Muscle of leg (tissue), 11 donors: Measurements from ENCODE around the gene PALM. TPM values are rescaled to one million over a fixed set of nuclear protein-coding genes. Genes with fewer than 3 reads are reported as not detected.
"Not testable (repeated sequence)": the region's sequence is repeated elsewhere in the genome, so short reads cannot be mapped to it uniquely, and the experiment has no call there.

Source experiments
- DNase-seq: peaks from one replicate; pipeline ENCODE4 v3.0.0; 2013
- H3K27ac ChIP-seq: one replicate; pipeline ENCODE4 v1.5.1; 2013; ENCODE audit warnings: mild to moderate bottlenecking, low read length, control low read depth
- H3K27me3 ChIP-seq: one replicate; pipeline ENCODE4 v1.6.1; 2013; ENCODE audit warnings: low read length; ENCODE audit not compliant: control insufficient read depth, insufficient read depth
- H3K36me3 ChIP-seq: one replicate; pipeline ENCODE4 v1.6.1; 2013; ENCODE audit warnings: low read length; ENCODE audit not compliant: control insufficient read depth, insufficient read depth
- H3K4me1 ChIP-seq: one replicate; pipeline ENCODE4 v1.6.1; 2013; ENCODE audit warnings: low read length; ENCODE audit not compliant: control insufficient read depth, insufficient read depth
- H3K4me3 ChIP-seq: one replicate; pipeline ENCODE4 v1.5.1; 2013; ENCODE audit warnings: low read length, control low read depth
- H3K9me3 ChIP-seq: replicated peaks from 2 replicates; pipeline ENCODE4 v1.6.1; 2013; ENCODE audit warnings: low read depth, low read length; ENCODE audit not compliant: control insufficient read depth
- WGBS: methylation state at CpG from one replicate; pipeline ENCODE4 v1.1.5; 2013; ENCODE audit warnings: missing lambda C conversion rate; ENCODE audit not compliant: insufficient coverage; 5-methylcytosine and 5-hydroxymethylcytosine counted together
- polyA plus RNA-seq, 8 donors: library from polyadenylated mRNA; unstranded; fragments of 120-200 nt; gene quantifications; one replicate each; pipeline versions ENCODE4 v1.2.1 to v1.2.3, GENCODE V29; 2013; ENCODE audit warnings: inconsistent platforms in 1 of 8, low replicate concordance in 1 of 8; ENCODE audit not compliant: insufficient read length in 8 of 8, insufficient read depth in 1 of 8
- total RNA-seq: library from RNA; stranded (reverse); fragments of 120-200 nt; gene quantifications from one replicate; pipeline ENCODE4 v1.2.4, GENCODE V29; 2013

The PALM gene
- total and polyA plus RNA-seq, 9 donors, result 23.7 to 56.7 (median 36.6) TPM

DNA sequence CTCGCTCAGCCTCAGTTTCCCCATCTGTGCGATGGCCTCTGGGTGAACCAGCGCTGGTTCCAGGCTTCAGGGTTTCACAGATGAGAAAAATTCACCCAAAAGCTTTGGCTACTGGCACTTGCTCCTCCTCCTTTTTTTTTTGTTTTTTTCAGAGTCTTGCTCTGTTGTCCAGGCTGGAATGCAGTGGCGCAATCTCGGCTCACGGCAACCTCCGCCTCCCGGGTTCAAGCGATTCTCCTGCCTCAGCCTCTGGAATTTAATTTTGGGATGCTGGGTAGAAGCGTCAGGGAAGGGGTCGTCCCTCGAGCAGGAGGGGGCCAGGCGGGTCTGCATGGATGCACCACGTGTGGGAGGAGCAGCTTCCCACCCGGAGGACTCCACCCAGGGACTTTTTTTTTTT, 20.5 kb upstream of the PALM start:
- H3K9me3 ChIP-seq, result no peaks in the 10 kb centered on the region
- H3K4me3 ChIP-seq, result no peak overlapping the region
- H3K27me3 ChIP-seq, result no peaks in the 10 kb centered on the region
- no peak for DNase-seq
- WGBS, result 71% methylated on average over 13 of the region's 15 CpGs
- H3K27ac ChIP-seq, result no peak overlapping the region
- H3K4me1 ChIP-seq, result no peaks in the 10 kb centered on the region
- H3K36me3 ChIP-seq, result no peaks in the 10 kb centered on the region

DNA sequence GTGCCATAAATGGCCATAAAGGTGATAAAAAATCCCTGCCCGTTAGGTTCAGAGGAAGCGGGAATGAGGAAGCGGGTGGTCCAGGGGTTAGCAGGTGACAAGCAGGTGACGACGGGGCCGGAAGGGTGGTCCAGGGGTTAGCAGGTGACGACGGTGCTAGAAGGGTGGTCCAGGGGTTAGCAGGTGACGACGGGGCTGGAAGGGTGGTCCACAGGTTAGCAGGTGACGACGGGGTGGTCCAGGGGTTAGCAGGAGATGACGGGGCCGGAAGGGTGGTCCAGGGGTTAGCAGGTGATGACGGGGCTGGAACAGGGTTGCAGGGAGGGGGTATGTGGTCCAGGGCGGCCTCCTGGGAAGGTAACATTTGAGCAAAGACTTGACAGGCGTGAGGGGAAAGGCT, 19.7 kb upstream of the PALM start:
- Histone ChIP-seq H3K27ac (no peak overlapping the region), H3K36me3 (no peaks in the 10 kb centered on the region), H3K27me3 (no peaks in the 10 kb centered on the region), H3K4me1 (no peaks in the 10 kb centered on the region), H3K4me3 (no peak overlapping the region), H3K9me3 (no peaks in the 10 kb centered on the region)
- 90% methylated on average over 17 of the region's 17 CpGs for WGBS
- DNase-seq, result no peak

DNA sequence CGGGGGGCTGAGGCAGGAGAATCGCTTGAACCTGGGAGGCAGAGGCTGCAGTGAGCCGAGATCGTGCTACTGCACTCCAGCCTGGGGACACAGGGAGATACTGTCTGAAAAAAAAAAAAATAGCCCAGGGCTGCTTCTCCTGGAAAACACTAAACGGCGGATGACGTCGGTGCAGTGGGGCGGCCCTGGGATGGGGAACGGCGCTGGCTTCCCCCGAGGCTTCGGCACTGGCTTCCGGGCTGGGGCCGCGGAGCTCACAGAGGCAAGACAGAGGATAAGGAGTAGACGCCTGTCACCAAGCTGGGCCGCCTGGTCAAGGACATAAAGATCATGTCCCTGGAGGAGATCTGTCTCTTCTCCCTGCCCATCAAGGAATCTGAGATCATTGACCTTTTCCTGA, 18.5 kb upstream of the PALM start:
- H3K36me3 ChIP-seq, result no peaks in the 10 kb centered on the region
- peaks cover 8% of the 10 kb centered on the region for H3K27me3 ChIP-seq
- DNase-seq, result peak; percentile 61
- WGBS, result 58% methylated on average over 3 of the region's 18 CpGs
- H3K9me3 ChIP-seq, result no peaks in the 10 kb centered on the region
- H3K4me3 ChIP-seq, result no peak overlapping the region
- no peaks in the 10 kb centered on the region for H3K4me1 ChIP-seq
- H3K27ac ChIP-seq, result no peak overlapping the region

DNA sequence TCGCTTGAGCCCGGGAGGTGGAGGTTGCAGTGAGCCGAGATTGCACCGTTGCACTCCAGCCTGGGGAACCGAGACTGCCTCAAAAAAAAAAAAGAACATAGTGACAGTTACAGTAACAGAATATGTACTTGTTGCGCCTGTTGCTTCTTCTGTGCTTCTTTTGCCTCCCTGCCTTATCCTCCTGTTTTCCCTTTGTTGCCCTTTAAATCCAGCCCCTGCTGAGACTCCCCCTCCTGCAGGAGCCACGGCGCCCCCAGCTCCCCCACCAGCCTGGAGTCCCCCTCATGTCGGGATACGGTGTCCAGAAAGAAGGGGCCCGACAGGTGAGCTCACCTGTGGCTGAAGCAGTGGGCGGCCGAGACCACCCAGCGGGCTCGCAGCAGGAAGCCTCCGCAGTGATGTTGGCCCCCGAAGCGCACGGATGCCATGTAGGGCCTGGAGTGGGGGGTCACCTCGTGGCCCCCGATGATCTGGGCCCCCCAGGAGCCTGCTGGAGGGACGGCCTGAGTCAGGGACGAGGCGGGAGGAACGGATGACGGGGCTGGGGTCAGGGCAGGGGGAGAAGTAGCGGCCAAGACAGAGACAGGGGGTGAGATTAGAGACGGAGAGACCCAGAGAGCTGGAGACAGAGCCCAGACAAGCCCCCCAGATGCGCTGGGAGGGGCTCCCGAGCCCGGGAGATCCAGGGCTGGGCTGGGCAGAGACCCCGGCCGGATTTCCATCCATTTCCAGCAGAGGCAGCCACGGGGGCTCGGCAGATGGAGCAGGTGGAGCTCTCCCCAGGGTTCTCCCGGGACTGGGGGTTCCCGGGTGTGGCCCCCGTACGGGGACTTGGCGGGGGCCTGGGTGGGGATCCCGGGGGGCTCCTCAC, 14.0 kb upstream of the PALM start:
- H3K4me3 ChIP-seq, result no peak overlapping the region
- no peak overlapping the region for H3K27ac ChIP-seq
- WGBS, result 34% methylated on average over 36 of the region's 41 CpGs
- peaks cover 17% of the 10 kb centered on the region for H3K27me3 ChIP-seq
- H3K4me1 ChIP-seq, result no peaks in the 10 kb centered on the region
- H3K36me3 ChIP-seq, result no peaks in the 10 kb centered on the region
- DNase-seq, result no peak
- H3K9me3 ChIP-seq, result no peaks in the 10 kb centered on the region

DNA sequence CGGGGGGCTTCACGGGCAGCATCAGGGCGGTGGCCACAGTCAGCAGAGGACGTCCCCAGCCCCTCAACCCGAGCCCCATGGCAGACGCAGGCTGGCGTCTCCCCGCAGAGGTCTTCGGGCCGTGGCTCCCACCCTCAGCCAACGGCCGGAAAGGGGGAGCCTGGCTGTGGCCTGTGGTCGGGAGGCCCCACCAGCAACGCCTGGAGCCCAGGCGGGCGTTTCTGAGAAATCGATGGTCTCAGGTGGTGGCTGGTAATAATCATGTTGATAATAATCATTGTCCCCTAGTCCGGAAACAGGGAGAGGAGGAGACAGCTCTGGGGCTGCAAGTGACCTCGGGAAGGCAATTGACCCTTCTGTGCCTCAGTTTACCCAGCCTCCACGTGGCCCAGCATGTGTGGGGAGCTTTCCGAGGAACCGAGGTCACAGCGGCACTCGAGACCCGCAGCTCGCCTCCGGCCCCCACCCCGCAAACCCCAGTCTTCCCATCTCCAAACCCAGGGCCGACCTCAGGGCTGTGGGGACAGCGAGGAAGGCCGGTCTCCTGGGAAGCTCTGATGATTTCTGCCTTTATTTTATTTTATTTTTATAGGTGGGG, 13.3 kb upstream of the PALM start, which contains the start of gene PRSS57:
TSS of gene PRSS57 (minus strand) at position 101 of the 598 bp plus-strand sequence. CDS start at position 79, 22 bp downstream.
- 55% methylated on average over 24 of the region's 31 CpGs for WGBS
- no peaks in the 10 kb centered on the region for H3K9me3 ChIP-seq
- no peaks in the 10 kb centered on the region for H3K36me3 ChIP-seq
- H3K27me3 ChIP-seq, result peaks cover 17% of the 10 kb centered on the region
- no peak for DNase-seq
- no peaks in the 10 kb centered on the region for H3K4me1 ChIP-seq
- H3K4me3 ChIP-seq, result no peak within 1 kb of the TSS
- no peak within 1 kb of the TSS for H3K27ac ChIP-seq

DNA sequence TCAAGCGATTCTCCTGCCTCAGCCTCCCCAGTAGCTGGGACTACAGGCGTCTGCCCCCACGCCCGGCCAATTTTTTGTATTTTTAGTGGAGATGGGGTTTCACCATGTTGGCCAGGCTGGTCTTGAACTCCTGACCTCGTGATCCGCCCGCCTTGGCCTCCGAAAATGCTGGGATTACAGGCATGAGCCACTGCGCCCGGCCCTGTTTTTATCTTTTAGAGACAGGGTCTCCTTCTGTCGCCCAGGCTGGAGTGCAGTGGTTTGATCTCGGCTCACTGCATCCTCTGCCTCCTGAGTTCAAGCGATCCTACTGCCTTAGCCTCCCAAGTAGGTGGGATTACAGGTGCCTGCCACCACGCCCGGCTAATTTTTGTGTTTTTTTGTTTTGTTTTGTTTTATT, 10.2 kb upstream of the PALM start:
- not testable (repeated sequence) for H3K27ac ChIP-seq, H3K9me3 ChIP-seq, DNase-seq, H3K36me3 ChIP-seq, H3K4me3 ChIP-seq, H3K4me1 ChIP-seq
- 83% methylated on average over 5 of the region's 15 CpGs for WGBS
- peaks cover 23% of the 10 kb centered on the region for H3K27me3 ChIP-seq

DNA sequence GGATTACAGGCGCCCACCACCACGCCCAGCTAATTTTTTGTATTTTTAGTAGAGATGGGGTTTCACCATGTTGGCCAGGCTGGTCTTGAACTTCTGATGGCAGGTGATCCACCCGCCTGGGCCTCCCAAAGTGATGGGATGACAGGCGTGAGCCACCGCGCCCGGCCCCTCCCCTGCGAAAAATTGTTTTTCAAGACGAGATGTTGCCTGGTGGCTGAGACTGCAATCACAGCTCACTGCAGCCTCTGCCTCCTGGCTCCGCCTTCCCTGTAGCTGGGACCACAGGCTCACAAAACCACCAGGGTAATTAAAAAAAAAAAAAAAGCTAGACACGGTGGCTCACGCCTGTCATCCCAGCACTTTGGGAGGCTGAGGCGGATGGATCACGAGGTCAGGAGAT, 8.8 kb upstream of the PALM start:
- H3K4me3 ChIP-seq, H3K27ac ChIP-seq, DNase-seq, H3K36me3 ChIP-seq, H3K4me1 ChIP-seq, H3K9me3 ChIP-seq: not testable (repeated sequence)
- 48% methylated on average over 6 of the region's 14 CpGs for WGBS
- H3K27me3 ChIP-seq, result peaks cover 27% of the 10 kb centered on the region

DNA sequence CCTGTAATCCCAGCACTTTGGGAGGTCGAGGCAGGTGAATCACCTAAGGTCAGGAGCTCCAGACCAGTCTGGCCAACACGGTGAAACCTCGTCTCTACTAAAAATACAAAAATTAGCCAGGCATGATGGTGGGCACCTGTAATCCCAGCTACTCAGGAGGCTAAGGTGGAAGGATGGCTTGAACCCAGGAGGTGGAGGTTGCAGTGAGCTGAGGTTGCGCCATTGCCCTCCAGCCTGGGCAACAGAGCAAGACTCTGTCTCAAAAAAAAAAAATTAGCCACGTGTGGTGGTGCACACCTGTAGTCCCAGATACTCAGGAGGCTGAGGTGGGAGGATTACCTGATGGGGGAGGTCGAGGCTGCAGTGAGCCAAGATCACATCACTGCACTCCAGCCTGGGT, 5.9 kb upstream of the PALM start:
- H3K9me3 ChIP-seq, H3K4me1 ChIP-seq, H3K4me3 ChIP-seq, H3K36me3 ChIP-seq, DNase-seq, H3K27ac ChIP-seq: not testable (repeated sequence)
- 93% methylated on average over 2 of the region's 6 CpGs for WGBS
- H3K27me3 ChIP-seq, result peaks cover 18% of the 10 kb centered on the region

DNA sequence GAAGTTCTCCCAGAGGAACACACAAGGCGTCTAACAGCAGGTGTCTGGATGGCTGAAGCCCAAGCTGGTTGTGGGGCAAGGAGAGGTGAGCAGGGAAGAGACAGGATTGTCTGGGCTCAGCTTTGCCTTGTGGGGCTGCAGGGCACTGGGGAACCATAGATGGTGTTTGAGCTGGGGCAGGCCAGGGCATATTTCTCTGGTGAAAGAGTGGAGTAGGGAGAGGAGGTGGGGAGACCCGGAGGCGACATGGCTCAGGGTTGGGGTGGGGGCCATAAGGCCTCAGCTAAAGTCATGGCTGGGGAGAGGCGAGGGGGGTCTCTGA, 5.4 kb upstream of the PALM start:
- 25% methylated on average over 3 of the region's 4 CpGs for WGBS
- Histone ChIP-seq H3K27me3 (peaks cover 20% of the 10 kb centered on the region), H3K27ac (no peak overlapping the region), H3K4me3 (no peak overlapping the region), H3K9me3 (peaks cover 7% of the 10 kb centered on the region), H3K36me3 (no peaks in the 10 kb centered on the region), H3K4me1 (peaks cover 5% of the 10 kb centered on the region)
- no peak for DNase-seq

DNA sequence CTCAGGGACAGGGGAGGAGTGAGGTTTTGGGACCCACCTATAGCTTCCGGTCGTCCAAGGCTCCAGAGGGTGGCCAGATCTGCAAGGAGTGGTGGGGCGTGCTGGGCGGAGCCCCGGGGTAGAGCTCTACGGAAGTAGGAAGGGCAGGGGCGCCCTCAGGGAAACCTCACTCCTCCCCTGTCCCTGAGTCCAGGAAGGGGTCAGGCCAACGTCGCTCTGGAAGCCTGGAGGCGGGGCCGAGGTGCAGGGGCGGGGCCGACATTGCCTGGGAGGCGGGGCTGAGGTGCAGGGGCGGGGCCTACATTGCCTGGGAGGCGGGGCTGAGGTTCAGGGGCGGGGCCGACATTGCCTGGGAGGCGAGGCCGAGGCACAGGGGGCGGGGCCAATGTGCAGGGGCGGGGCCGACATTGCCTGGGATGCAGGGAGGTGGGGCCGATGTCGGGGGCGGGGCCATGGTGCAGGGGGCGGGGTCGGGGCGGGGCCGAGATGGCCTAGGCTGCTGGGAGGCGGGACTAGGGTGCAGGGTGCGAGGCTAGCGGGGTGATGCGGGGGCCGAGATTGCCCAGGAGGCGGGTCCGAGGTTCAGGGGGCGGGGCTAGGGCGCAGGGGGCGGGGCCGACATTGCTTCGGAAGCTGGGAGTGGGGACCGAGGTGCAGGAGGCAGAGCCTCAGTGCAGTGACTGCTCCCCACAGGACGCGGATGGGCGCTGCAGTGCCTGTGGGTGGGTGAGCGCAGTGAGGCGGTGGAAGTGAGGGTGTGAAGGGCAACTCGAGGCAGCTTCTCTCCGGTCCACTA, 4.9 kb upstream of the PALM start:
- WGBS, result 7% methylated on average over 16 of the region's 50 CpGs
- Histone ChIP-seq H3K4me3 (no peak overlapping the region), H3K27me3 (peaks cover 20% of the 10 kb centered on the region), H3K4me1 (peaks cover 8% of the 10 kb centered on the region), H3K36me3 (no peaks in the 10 kb centered on the region), H3K27ac (no peak overlapping the region), H3K9me3 (peaks cover 7% of the 10 kb centered on the region)
- no peak for DNase-seq
